M059J (cell line): Measurements from ENCODE around the gene RERG. TPM values are rescaled to one million over a fixed set of nuclear protein-coding genes. Genes with fewer than 3 reads are reported as not detected.
A peak's percentile ranks its signal among the peaks of the same experiment; 100 is the strongest.

Source experiments
- DNase-seq: peaks from one replicate; pipeline ENCODE4 v3.0.0-alpha.2; 2012; ENCODE audit warnings: low read depth
- total RNA-seq: library from RNA; depleted of rRNA; stranded (reverse); fragments of >200 nt; shearing (Covaris generic); gene quantifications from 2 replicates; pipeline ENCODE4 v1.2.3, GENCODE V29; 2014; rRNA removed

Gene RERG, protein sequence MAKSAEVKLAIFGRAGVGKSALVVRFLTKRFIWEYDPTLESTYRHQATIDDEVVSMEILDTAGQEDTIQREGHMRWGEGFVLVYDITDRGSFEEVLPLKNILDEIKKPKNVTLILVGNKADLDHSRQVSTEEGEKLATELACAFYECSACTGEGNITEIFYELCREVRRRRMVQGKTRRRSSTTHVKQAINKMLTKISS
- 1.4 TPM in 1 of 2 replicates, not detected in the other for total RNA-seq

DNA sequence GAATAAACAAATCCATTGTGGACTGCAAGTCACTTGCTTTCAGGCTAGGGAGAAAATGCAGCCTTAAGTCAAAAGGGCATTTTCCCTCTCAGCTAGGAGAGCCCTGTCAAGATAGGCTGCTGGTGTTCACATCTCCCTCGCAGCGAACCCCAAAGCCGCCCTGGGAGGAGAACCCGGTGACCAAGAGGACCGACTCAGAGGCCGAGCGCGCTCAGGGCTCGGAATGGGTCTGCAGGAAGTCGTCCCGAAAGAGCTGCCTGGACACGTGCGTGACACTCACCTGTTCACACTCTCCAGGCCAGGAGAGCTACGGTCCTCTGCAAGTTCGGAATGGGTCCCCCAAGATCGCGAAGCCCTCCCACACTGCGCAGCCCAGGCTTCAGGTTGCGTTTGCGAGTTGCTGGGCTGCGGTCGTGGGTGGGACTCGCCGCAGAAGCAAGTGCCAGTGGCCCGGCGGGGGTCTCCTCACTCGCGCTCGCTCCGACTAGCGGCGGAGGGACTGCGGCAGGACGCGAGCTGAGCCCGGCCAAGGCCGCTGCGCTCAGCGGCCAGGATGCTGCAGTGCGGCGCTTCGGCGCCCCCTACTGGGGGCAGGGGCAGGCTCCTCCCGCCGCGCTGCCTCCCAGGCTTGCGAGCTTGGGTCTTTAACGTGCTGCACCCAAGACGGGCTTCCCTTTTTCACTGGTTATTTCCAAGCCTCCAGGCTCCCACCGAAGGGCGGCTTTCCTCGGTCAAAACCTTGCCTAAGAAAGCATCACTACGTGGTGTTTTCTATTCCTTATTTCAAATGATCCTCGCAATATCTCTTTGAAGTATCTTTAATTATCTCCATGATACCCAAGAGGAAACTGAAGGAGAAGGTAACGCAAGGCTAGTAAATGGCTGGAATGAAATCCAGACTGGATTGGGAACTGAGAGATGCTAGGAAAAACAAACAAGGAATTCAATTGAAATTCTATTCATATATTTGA, at the start of gene RERG:
TSS of gene RERG (minus strand) at position 503 of the 971 bp plus-strand sequence. CDS start 3,928 bp downstream, outside the sequence.
- DNase-seq: peak; percentile 46

DNA sequence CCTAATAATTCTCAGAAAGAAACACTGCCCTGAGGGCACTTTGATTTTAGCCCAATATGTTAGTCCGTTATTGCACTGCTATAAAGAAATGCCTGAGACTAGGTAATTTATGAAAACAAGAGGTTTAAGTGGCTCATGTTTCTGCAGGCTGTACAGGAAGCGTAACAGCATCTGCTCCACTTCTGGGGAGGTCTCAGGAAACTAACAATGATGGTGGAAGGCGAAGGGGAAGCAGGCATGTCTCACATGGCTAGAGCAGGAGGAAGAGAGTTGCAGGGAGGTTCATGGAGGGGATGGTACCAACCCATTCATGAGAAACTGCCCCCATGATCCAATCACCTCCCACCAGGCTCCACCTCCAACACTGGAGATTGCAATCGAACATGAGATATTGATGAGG, 49.4 kb upstream of the RERG start:
- no peak for DNase-seq

DNA sequence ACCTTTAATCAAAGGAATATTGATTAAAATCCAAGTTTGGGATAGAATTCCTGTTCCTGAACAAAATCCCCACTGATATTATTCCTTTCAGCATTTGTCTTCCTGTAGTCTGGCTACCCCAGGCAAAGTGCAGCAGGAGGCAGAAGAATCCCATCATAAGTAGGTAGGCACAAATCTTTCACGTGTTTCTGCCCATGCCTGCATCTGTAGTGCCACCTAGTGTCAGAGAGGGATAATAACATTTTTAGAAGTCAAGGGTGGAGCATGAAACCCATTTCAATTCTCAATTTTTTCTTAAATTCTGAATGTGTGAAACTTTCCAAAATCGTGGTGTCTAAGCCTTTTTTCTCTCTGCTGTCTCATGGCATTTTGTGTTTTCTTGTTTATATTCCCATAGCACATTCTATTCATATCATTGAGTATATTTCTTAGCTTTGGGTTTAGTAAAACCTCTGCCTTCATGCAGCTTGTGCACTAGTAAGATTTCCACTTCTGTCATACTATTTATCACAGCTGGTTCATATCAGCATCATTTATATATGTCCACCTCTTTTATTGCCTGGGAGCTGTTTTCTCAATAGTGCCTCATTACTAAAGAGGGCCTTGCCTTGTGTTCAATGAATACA, 47.8 kb upstream of the RERG start:
- peak; percentile 64 for DNase-seq

DNA sequence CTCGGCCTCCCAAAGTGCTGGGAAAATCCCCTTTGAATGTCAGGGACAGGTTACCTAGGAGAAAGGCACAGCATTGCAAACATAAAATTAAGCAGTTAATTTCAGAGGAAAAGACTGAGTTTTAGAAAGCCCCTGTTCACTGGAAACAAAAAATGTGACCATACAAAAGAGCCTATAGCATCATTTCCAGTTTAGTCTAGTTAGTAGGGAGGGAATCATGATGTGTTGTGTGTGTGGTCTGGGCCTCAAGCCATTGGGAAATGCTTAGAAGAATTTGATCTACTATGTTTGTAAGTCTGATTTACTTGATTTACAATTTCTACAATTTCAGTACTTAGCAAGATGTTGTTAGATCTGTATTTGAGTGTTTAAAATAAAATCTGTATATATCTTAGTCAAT, 47.1 kb upstream of the RERG start:
- DNase-seq: no peak

DNA sequence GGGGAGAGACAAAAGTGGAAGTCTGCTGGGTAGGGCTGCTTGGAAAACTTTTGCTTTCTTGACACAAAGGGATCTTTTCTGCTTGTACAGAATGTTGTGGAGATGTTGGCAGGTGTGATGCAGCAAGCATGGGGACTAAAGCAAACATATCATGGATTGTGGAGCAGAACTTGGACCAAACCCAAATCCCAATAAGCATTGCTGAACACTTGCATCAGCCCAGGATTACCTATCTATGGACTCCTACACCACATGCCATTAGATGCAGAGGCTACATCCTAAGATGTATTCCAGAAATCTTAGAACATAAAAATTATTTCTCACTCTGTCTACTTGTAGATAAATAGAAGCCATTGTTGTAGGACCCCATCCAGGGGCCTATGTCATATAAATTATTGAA, 44.7 kb upstream of the RERG start:
- DNase-seq: no peak

DNA sequence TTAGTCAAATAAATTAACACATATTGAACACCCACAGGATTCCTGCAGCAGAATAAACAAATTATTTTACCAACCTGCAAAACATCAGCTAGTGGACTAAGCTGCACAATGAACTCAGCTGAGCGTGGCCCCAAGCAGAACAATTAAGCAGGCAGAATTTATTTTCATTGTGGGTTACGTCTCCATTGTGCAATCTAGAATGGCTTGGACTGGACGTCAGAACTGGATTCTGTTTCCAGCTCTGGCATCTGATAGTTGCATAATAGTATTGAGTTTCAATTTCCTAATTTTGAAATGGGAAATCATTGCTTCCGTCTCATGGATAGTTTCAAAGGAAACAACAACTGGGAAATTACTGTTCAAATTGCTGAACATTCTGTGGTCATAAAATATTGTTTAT, 35.5 kb upstream of the RERG start:
- no peak for DNase-seq

DNA sequence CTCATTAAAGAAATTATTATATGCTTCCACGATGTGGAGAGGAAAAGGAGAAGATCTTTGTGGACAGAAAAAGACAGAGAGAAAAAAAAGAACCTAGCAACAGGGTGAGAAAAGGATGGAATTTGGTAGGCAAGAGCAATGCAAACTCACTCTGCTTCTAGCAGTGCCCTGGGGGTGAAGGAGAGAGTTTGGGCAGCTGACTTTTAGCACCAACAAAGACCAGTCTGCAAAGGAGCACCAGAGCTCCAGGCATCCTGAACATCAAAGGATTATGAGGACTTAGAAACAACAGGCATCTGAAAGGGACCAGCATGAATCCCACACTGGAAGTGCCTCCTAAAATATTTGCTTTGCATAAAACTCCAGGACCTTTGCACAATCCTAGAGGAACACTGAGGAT, 32.8 kb upstream of the RERG start:
- no peak for DNase-seq

DNA sequence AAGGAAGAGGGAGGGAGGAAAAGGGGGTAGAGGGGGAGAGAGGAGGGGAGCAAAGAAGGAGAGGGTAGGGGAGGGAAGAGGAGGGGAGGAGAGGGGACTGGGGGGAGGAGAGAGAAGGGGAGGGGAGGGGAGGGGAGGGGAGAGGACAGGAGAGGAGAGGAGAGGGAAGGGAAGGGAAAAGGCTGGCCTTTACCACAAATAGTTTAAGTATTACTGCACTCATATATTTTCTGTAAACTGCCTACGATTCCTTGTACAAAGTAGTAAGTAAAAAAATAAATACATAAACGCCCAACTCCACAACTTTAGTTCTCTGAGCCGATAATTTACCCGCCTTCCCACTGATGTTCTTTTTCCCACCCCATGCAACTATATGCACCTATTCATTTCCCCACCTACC, 23.7 kb upstream of the RERG start:
- no peak for DNase-seq

DNA sequence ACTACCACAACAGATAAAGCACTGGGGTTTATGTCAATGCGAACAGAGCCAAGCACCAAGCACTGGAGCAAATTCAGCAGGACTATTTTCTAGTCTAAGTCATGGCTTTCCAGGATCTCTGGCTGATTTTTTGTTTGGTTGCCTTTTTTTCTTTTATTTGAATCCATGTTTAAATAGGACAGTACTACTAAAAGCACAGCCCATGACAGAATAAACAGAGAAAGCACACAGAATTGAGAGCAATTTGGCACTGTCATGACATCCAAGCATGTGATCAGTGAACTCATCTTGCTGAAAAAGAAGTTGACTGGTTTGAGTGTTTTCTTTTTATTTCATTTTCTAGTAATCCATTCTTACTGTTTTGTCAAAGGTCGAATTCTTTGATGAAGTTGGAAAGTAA, 23.1 kb upstream of the RERG start:
- no peak for DNase-seq

DNA sequence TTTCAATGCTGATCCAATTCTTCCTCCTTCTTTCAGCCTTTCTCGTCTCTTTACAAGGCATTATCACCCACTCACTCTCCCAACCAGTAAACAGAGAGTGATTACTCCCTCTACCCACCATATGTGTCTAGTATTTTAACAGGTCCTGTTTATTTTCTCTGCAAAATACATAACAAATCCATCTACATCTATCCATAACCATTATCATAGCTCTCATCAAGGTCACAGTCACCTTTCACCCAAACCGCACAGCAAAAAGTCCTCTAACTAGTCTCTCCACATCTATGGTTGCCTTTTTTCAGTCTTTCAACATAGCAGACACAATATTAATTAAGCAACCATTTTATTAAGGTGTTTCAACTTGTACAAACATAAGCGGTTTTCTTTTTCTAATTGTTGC, 21.9 kb upstream of the RERG start:
- no peak for DNase-seq

DNA sequence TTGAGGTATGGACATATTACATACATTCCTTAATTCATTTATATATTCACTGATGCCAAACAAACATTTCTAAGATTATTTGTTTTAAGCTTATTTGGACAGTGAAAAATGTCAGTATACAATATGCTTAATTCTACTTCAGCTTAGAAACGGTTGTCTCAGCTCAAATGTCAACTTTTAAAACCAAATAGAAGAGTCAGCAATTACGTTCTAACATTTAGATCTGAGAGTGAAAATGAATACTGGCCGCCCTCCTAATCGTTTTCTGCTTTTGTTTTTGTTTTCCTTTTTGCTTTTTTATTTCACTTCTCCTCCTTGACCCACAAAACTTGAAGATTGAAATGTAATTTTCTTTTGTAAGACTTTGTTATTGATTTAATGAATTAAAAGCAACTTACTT, 19.7 kb upstream of the RERG start:
- no peak for DNase-seq

DNA sequence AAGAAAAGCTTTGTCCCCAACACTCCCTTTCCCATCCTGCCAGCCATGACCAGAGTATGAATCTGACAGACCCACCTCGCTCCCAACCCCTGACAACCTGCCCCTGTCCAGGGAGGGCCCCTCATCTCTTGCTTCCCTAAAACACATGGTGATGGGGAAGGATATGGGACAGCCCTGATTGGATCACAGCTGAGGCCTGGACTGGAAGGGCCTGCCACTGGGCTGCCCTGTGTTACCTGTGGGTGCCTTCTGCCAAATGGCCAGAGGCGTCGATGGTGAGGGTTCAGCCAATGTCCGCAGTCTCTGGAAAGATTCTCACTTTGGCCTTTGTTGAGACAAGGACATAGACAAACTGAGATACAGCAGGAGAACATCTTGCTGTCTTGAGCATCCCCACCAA, 13.3 kb upstream of the RERG start:
- no peak for DNase-seq

DNA sequence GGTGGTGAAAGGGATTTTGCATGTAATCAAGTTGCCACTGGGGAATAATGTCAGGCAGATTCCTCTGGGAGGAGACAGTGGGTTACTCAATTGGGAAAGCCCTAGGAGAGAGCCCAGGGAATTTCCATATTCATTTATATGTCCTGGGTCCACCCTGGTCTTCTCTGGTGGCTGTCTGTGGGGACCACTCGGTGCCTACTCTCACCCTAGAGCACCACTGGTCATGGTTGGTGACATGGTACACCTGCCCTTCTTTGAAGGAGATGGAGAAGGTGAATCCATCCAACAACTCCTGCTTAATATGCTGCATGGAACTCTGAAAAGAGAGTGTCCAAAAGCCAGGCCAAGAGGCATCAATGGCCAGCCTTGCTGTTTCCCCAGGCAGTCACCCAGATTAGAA, 12.8 kb upstream of the RERG start:
- no peak for DNase-seq

DNA sequence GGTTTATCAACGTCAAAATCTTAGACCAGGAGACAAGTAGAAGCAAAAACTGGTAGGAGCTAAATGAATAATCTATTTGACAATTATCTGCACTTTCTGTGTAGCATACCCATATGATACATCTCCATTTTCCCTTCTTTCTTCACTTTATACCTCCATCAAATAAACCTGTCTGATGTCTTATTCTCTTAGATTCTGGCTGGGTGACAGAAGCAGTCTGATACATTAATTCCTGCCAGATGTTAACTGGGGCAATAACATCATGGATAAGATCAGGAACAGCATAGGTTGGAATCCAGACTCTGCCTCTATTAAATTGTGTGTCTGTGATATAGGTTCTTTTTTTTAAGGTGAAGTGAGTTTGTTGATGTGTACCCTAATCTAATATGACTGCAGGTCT, 11.7 kb upstream of the RERG start:
- no peak for DNase-seq

DNA sequence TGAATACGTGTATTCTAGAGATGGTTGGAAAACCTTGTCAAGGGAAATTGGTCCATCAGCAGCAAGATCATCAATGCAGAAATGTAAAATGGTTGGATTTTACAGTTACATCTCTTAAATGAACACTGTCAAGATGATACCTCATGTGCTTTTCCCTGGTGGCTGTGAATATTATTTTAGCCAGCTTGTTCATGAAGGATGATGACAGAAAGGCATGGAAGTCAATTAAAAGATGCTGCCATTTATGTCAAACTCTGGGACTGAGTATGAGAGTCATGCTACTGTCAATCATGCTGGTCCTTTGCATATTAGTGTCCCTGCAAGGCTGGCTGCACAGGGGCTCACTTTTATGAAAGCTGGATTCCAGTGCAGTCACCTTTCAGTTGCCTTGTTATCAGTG, 10.3 kb upstream of the RERG start:
- no peak for DNase-seq

DNA sequence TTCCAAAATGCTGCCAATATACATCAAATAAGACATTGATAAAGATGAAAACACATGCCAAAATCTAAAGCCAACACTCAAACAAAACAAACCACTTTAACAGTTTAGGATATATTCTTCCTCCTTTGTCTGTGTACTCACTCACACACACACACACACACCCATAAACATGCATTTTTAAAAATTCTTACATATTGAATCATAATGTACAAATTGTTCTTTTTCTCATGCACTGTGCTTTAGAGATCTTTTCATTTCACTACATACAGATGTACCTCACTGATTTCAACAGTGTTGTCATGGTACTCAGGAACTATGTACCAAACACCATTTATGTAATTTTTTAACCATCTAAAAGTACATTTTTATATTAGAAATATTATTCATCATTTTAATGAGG, 9.5 kb upstream of the RERG start:
- DNase-seq: no peak

DNA sequence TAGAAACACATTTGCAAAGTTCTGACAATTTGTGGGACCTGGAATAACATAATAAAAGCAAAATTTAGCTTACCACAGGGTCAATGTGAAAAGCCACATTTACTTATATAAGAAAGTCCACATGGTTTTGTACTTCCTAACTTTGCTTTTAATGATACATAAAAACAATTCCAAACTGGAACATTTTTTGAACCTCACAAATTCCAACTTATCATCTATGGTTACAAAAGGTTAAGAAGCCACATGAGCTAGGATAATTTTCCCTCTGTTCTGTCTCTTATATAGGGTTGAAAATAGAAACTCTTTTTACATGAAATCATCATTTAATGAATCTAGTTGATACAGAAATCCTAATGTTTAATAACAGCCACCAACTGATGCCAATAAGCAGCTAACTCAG, 8.9 kb upstream of the RERG start:
- no peak for DNase-seq

DNA sequence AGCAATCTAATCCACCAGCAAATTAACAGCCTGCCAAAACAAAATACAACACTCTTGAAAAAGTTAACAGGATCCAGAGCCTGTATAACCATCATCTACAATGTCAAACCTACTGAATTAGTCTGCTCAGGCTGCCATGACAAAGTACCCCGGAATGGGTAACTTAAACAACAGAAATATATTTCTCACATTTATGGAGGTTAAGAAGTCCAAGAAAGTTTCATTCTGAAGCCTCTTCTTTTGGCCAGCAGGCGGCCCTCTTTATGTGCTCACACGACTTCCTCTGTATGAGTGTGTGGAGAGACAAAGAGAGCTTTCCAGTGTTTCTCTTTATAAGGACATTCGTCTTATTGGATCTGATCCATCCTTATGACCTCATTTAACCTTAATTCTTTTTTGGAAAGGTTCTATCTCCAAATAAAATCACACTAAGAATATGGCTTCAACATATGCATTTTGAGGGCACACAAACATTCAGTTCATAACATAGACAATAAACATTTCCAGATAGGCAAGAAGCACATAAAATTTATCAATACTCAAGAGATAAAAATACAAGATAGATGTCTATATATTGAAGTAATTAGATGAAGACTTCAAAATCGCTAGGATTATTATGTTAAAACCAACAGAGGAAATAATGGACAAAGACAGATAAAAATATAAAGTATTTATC, 5.9 kb upstream of the RERG start:
- peak; percentile 37 for DNase-seq

DNA sequence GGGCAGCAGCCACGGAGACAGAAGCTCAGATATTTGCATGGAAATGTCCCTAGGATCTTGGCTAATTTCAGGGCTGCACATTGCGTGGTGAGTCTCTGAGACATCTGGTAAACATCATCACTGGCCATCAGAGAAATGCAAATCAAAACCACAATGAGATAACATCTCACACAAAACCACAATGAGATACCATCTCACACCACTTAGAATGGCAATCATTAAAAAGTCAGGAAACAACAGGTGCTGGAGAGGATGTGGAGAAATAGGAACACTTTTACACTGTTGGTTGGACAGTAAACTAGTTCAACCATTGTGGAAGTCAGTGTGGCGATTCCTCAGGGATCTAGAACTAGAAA, 4.6 kb upstream of the RERG start:
- peak; percentile 46 for DNase-seq

DNA sequence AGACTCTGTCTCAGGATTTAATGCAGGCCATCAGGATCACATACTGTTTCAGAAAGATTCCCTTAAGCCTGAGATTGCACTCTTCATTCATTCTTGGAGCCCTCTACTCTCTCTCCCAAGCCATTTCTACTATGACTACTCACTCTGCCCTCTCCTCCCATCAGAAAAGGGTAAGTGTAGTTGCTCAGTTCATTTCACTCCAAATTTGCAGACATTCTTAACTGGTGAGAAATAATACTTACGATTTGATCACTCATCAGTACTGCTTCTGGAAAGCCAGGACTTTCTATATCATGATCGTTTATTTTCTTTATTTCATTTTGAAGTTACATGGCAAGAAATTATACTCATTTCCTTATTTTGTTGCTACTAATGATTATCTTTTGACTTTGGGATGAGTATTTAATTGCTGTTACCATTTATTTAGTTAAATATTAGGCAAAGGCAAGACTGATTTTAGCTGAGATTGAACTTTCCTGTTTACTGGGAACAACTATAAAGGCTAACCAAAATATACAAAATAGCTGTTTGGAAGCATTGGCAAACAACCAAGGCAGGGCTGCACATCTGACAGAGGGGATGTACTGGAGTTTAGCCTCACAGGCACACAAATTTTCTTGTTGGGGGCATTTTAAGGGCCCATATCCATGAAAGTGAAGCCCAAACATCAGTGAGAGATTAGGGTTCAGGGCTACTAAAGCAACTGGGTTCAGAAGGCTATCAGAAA, 4.1 kb upstream of the RERG start:
- no peak for DNase-seq

DNA sequence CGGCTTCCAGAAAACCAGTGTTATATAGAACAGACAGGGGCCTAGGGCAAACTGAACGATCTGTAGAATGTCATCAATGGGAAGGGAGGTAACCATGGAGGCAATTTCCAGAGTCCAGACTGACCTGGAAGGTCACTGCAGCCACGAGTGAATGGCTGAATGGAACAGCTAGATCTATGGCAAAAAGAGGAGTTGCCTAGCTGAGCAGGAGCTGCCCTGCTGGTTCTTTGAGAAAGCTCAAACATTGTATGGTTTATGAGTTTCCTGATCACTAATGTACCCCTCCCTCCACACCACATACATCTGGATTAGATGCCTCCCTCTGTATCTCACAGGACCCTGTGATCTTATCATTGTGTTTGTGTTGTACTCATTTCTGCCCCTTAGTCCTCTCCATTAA, 1.0 kb upstream of the RERG start:
- DNase-seq: no peak

DNA sequence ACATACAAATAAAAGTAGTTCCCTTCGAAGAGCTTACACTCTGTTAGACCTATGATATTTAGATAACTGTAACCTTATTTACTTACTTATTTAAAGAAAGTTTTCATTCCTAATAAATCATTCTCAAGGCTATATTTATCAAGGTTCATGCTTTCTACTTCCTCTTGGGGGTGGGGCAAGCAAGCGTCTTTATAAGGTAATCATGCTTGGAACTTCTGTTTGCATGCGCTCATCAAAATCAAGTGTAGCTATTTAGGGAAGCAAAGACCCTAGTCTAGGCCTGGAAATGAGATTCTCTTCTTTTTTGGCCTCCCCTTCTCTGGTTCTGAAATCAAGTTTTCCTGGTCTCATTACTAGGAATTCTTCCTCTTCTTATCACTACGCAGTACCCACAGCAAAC, 766 bp downstream of the RERG start:
- DNase-seq: no peak
